Transverse colon (tissue), 3 donors: Measurements from ENCODE around the gene SEPTIN7.

Source experiments
- POLR2A ChIP-seq: fragments of 450-650 bp; IDR thresholded peaks from one replicate; pipeline ENCODE4 v1.6.1; 2016; ENCODE audit warnings: antibody characterized with exemption, mild to moderate bottlenecking, moderate library complexity
- POLR2AphosphoS5 ChIP-seq, 3 donors: sonication (generic); formaldehyde crosslinking; IDR thresholded peaks; one replicate each; pipeline ENCODE4 v1.6.1; 2016; ENCODE audit warnings: antibody characterized with exemption in 3 of 3

GRCh38 chr7:35760143-35760745, 40.6 kb upstream of the SEPTIN7 start:
- TF ChIP-seq POLR2A: no peak
- no peak for TF ChIP-seq POLR2AphosphoS5 (IDR thresholded peaks at IDR 0.05)
